Small intestine (tissue), 4 donors: ENCODE data around the gene CAPSL. TPM values are rescaled to one million over a fixed set of nuclear protein-coding genes. Genes with fewer than 3 reads are reported as not detected.

Experiments
- polyA plus RNA-seq, 4 donors: library from polyadenylated mRNA; stranded (reverse) in 3 of 4; unstranded in 1 of 4; fragments of 200-250 nt in 3 of 4; fragments of 120-200 nt in 1 of 4; gene quantifications; one replicate each; pipeline versions ENCODE4 v1.2.1 to v1.2.3, GENCODE V29; 2013
- donor health status: healthy with polysubstance abuse.
- donor health status: Bipolar disorder and iron deficiency.
- donor health status: healthy.

CAPSL gene
- polyA plus RNA-seq, 4 donors, result 0.55 TPM; not detected in 3

Other genes starting within 250 kb of the CAPSL start
- gene IL7R, start 81.7 kb downstream of the CAPSL start, polyA plus RNA-seq, result 10 to 100 TPM in 1 of 4 donors, 1 to 10 TPM in 3; 2.9 to 10.4 (median 7.0) TPM
- 100 to 1,000 TPM in 1 of 4 donors, 1 to 10 TPM in 3; 1.3 to 180 (median 1.9) TPM for gene UGT3A1, start 52.8 kb upstream of the CAPSL start, polyA plus RNA-seq
- gene UGT3A2, start 128.3 kb upstream of the CAPSL start, polyA plus RNA-seq, result 1 to 10 TPM in 1 of 4 donors, under 1 TPM in 1, not detected in 2; 0.42 to 6.9 TPM
- 10 to 100 TPM in 1 of 4 donors, 1 to 10 TPM in 3; 1.6 to 23.5 (median 3.5) TPM for gene LMBRD2, start 213.3 kb upstream of the CAPSL start, polyA plus RNA-seq
- 10 to 100 TPM in 2 of 4 donors, 1 to 10 TPM in 2; 1.4 to 73.0 (median 7.9) TPM for gene SKP2, start 213.5 kb upstream of the CAPSL start, polyA plus RNA-seq